SIG-M5 treated with dmso at 0.1 percent for 504 hours (cell line): Measurements from ENCODE around the gene GLI3.

ENCODE experiments used
- DNase-seq: peaks from one replicate; lab custom pipeline; 2025; ENCODE audit not compliant: unreplicated experiment; lab: John Stamatoyannopoulos, UW

Gene GLI3

GRCh38 chr7:42236266-42236975 lies 588 bp downstream of the GLI3 start:
- no peak for DNase-seq

- DNase-seq, result no peak
Observed at GRCh38 chr7:42235741-42236161, 1.3 kb downstream of the GLI3 start.

GRCh38 chr7:42234736-42235135 lies 2.3 kb downstream of the GLI3 start:
- no peak for DNase-seq

GRCh38 chr7:42233695-42234331 lies 3.2 kb downstream of the GLI3 start:
- DNase-seq, result no peak

- DNase-seq, result no peak
Observed at GRCh38 chr7:42233171-42233570, 3.8 kb downstream of the GLI3 start.

GRCh38 chr7:42232275-42232674 lies 4.7 kb downstream of the GLI3 start:
- DNase-seq, result no peak

- DNase-seq, result no peak
Observed at GRCh38 chr7:42231043-42231787, 5.8 kb downstream of the GLI3 start.

- no peak for DNase-seq
Observed at GRCh38 chr7:42227936-42228591, 8.9 kb downstream of the GLI3 start.

- no peak for DNase-seq
Observed at GRCh38 chr7:42227541-42227935, 9.5 kb downstream of the GLI3 start.

GRCh38 chr7:42227021-42227420 lies 10.0 kb downstream of the GLI3 start:
- DNase-seq, result no peak

GRCh38 chr7:42226354-42226941 lies 10.6 kb downstream of the GLI3 start:
- DNase-seq, result no peak

- no peak for DNase-seq
Observed at GRCh38 chr7:42224391-42225003, 12.5 kb downstream of the GLI3 start.

- DNase-seq, result no peak
Observed at GRCh38 chr7:42222891-42223290, 14.1 kb downstream of the GLI3 start.

GRCh38 chr7:42222125-42222524 lies 14.9 kb downstream of the GLI3 start:
- DNase-seq, result no peak

- DNase-seq, result no peak
Observed at GRCh38 chr7:42221304-42221703, 15.7 kb downstream of the GLI3 start.

GRCh38 chr7:42219447-42219846 lies 17.6 kb downstream of the GLI3 start:
- DNase-seq, result no peak

- DNase-seq, result no peak
Observed at GRCh38 chr7:42218248-42218647, 18.8 kb downstream of the GLI3 start.

GRCh38 chr7:42217548-42217947 lies 19.5 kb downstream of the GLI3 start:
- DNase-seq, result no peak

- DNase-seq, result no peak
Observed at GRCh38 chr7:42217053-42217452, 20.0 kb downstream of the GLI3 start.

GRCh38 chr7:42214060-42214679 lies 22.8 kb downstream of the GLI3 start:
- DNase-seq, result no peak
